A549 (cell line): ENCODE data around the gene OR8B4.
"Not testable (repeated sequence)": the region's sequence is repeated elsewhere in the genome, so short reads cannot be mapped to it uniquely, and the experiment has no call there.

ENCODE experiments used
- CTCF ChIP-seq: fragments of >200 bp; sonication (Bioruptor Twin); formaldehyde crosslinking; IDR thresholded peaks from 3 replicates; pipeline ENCODE4 v1.5.1; 2016
- ESRRA ChIP-seq: fragments of 150-350 bp; IDR thresholded peaks from 2 replicates; pipeline ENCODE4 v1.6.1; 2014; ENCODE audit warnings: mild to moderate bottlenecking, low read length, borderline replicate concordance
- MAX ChIP-seq: IDR thresholded peaks from 2 replicates; pipeline ENCODE4 v1.6.1; 2012
- MAZ ChIP-seq: fragments of 150-350 bp; IDR thresholded peaks from 2 replicates; pipeline ENCODE4 v1.6.1; 2014; ENCODE audit warnings: antibody characterized with exemption, low read depth, low read length, borderline replicate concordance
- MYC ChIP-seq: IDR thresholded peaks from 2 replicates; pipeline ENCODE4 v1.6.1; 2012; ENCODE audit warnings: mild to moderate bottlenecking, inconsistent platforms, low read length, improper control_type of control experiment, borderline replicate concordance
- ZC3H11A ChIP-seq: fragments of 450-650 bp; IDR thresholded peaks from 2 replicates; pipeline ENCODE4 v1.6.1; 2014; ENCODE audit warnings: antibody characterized with exemption, mild to moderate bottlenecking
- TF ChIP-seq, protein P1 (sequence below): fragments of >200 bp; sonication (Bioruptor Twin); formaldehyde crosslinking; IDR thresholded peaks from 3 replicates; pipeline ENCODE4 v1.6.1; 2016

DNA sequence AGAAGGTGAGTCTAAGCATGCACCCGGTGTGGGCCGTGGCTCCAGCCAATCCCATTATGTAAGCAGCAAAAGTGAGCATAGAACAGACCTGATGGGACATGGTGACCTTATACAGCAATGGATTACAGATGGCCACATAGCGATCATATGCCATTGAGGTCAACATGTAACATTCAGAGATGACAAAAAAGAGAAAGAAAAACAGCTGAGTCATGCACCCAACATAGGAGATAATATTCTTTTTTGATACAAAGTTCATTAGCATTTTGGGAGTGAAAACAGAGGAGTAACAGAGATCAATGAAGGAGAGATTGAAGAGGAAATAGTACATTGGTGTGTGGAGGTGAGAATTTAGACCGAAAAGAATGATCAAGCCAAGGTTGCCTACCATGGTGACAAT is 27.8 kb downstream of the OR8B4 start:
- not testable (repeated sequence) for TF ChIP-seq MYC, CTCF, MAZ, MAX, ZC3H11A, ESRRA
- TF ChIP-seq, protein P1, sequence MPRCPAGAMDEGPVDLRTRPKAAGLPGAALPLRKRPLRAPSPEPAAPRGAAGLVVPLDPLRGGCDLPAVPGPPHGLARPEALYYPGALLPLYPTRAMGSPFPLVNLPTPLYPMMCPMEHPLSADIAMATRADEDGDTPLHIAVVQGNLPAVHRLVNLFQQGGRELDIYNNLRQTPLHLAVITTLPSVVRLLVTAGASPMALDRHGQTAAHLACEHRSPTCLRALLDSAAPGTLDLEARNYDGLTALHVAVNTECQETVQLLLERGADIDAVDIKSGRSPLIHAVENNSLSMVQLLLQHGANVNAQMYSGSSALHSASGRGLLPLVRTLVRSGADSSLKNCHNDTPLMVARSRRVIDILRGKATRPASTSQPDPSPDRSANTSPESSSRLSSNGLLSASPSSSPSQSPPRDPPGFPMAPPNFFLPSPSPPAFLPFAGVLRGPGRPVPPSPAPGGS: not testable (repeated sequence)
